H9 (cell line): ENCODE measurements around the gene DEAF1. TPM values are rescaled to one million over a fixed set of nuclear protein-coding genes. Genes with fewer than 3 reads are reported as not detected.

ENCODE experiments used
- DNase-seq: peaks from one replicate; pipeline ENCODE4 v3.0.0-alpha.2; 2017
- H2AFZ ChIP-seq: one replicate; pipeline ENCODE4 v1.6.1; 2013; ENCODE audit warnings: mild to moderate bottlenecking, low read length, control low read depth, moderate library complexity
- H2AK5ac ChIP-seq: 2 replicates; pipeline ENCODE4 v1.6.1; 2013; ENCODE audit warnings: low read length, control low read depth, mixed read lengths; ENCODE audit not compliant: insufficient read length
- H2BK120ac ChIP-seq: one replicate; pipeline ENCODE4 v1.6.1; 2013; ENCODE audit warnings: low read depth, mild to moderate bottlenecking, low read length, control low read depth, inconsistent platforms; ENCODE audit not compliant: poor library complexity, severe bottlenecking
- H2BK12ac ChIP-seq: 2 replicates; pipeline ENCODE4 v1.6.1; 2013; ENCODE audit warnings: low read length, control low read depth, mixed read lengths, low read depth; ENCODE audit not compliant: insufficient read length
- H2BK15ac ChIP-seq: 2 replicates; pipeline ENCODE4 v1.6.1; 2013; ENCODE audit warnings: low read depth, low read length, control low read depth
- H2BK20ac ChIP-seq: one replicate; pipeline ENCODE4 v1.6.1; 2013; ENCODE audit warnings: low read depth, mild to moderate bottlenecking, low read length, control low read depth, inconsistent platforms; ENCODE audit not compliant: poor library complexity, severe bottlenecking
- H2BK5ac ChIP-seq: 2 replicates; pipeline ENCODE4 v1.6.1; 2013; ENCODE audit warnings: low read length, control low read depth, mixed read lengths; ENCODE audit not compliant: insufficient read length
- H3K14ac ChIP-seq: 2 replicates; pipeline ENCODE4 v1.6.1; 2013; ENCODE audit warnings: low read length, control low read depth; ENCODE audit not compliant: insufficient read depth
- H3K18ac ChIP-seq: 2 replicates; pipeline ENCODE4 v1.6.1; 2013; ENCODE audit warnings: low read depth, mild to moderate bottlenecking, mixed read lengths, low read length, control low read depth; ENCODE audit not compliant: insufficient read length
- H3K23ac ChIP-seq: 2 replicates; pipeline ENCODE4 v1.6.1; 2013; ENCODE audit warnings: low read length, control low read depth, mixed read lengths, low read depth; ENCODE audit not compliant: insufficient read length
- H3K23me2 ChIP-seq: 2 replicates; pipeline ENCODE4 v1.6.1; 2013; ENCODE audit warnings: low read depth, mild to moderate bottlenecking, mixed read lengths, low read length, control low read depth; ENCODE audit not compliant: insufficient read length, poor library complexity, severe bottlenecking
- H3K27ac ChIP-seq: 2 replicates; pipeline ENCODE4 v1.5.1; 2013; ENCODE audit warnings: low read length, control low read depth, mixed read lengths, low read depth; ENCODE audit not compliant: insufficient read length
- H3K27me3 ChIP-seq: 2 replicates; pipeline ENCODE4 v1.6.1; 2013; ENCODE audit warnings: low read length, control low read depth, inconsistent platforms; ENCODE audit not compliant: insufficient read depth
- H3K4ac ChIP-seq: 2 replicates; pipeline ENCODE4 v1.6.1; 2013; ENCODE audit warnings: low read depth, mild to moderate bottlenecking, control low read depth, inconsistent platforms, low read length, moderate library complexity
- H3K4me1 ChIP-seq: 2 replicates; pipeline ENCODE4 v1.6.1; 2013; ENCODE audit warnings: low read length, control low read depth, inconsistent platforms; ENCODE audit not compliant: insufficient read depth
- H3K4me2 ChIP-seq: 2 replicates; pipeline ENCODE4 v1.6.1; 2013; ENCODE audit warnings: low read length, control low read depth, mixed read lengths; ENCODE audit not compliant: insufficient read length, insufficient read depth
- H3K56ac ChIP-seq: 2 replicates; pipeline ENCODE4 v1.6.1; 2013; ENCODE audit warnings: low read depth, mild to moderate bottlenecking, mixed read lengths, low read length, control low read depth; ENCODE audit not compliant: insufficient read length
- H3K79me1 ChIP-seq: 2 replicates; pipeline ENCODE4 v1.6.1; 2013; ENCODE audit warnings: low read depth, mild to moderate bottlenecking, moderate library complexity, low read length, control low read depth, inconsistent platforms; ENCODE audit not compliant: insufficient read depth, poor library complexity, severe bottlenecking
- H3K79me2 ChIP-seq: 2 replicates; pipeline ENCODE4 v1.6.1; 2013; ENCODE audit warnings: low read length, control low read depth, inconsistent platforms; ENCODE audit not compliant: insufficient read depth
- H3K9ac ChIP-seq: 2 replicates; pipeline ENCODE4 v1.6.1; 2013; ENCODE audit warnings: low read length, control low read depth, mixed read lengths; ENCODE audit not compliant: insufficient read length; ENCODE audit errors: extremely low read depth
- H3K9me3 ChIP-seq: one replicate; pipeline ENCODE4 v1.6.1; 2013; ENCODE audit warnings: low read depth, low read length, inconsistent platforms; ENCODE audit not compliant: control insufficient read depth
- H3T11ph ChIP-seq: one replicate; pipeline ENCODE4 v1.6.1; 2013; ENCODE audit warnings: mild to moderate bottlenecking, low read length, control low read depth, inconsistent platforms
- H4K20me1 ChIP-seq: one replicate; pipeline ENCODE4 v1.6.1; 2013; ENCODE audit not compliant: control insufficient read depth, insufficient read length, insufficient read depth
- H4K5ac ChIP-seq: 2 replicates; pipeline ENCODE4 v1.6.1; 2013; ENCODE audit warnings: low read depth, mild to moderate bottlenecking, mixed read lengths, low read length, control low read depth; ENCODE audit not compliant: insufficient read length
- H4K8ac ChIP-seq: replicated peaks from 2 replicates; pipeline ENCODE4 v1.6.1; 2013; ENCODE audit warnings: low read length, control low read depth, mixed read lengths, low read depth; ENCODE audit not compliant: insufficient read length
- H4K91ac ChIP-seq: 2 replicates; pipeline ENCODE4 v1.6.1; 2013; ENCODE audit warnings: low read depth, mild to moderate bottlenecking, moderate library complexity, mixed read lengths, low read length, control low read depth; ENCODE audit not compliant: insufficient read length
- H3K27ac Mint-ChIP-seq, 3 experiments: 2 replicates in 2 of 3; 3 replicates in 1 of 3; pipeline ENCODE4 v1.8.0; 2020 to 2021; ENCODE audit warnings: mixed read lengths in 3 of 3, mild to moderate bottlenecking in 1 of 3, moderate library complexity in 1 of 3
- H3K27me3 Mint-ChIP-seq: 2 replicates; pipeline ENCODE4 v1.8.0; 2021; ENCODE audit warnings: low read depth, mild to moderate bottlenecking, moderate library complexity, mixed read lengths
- H3K36me3 Mint-ChIP-seq, 3 experiments: 2 replicates in 2 of 3; 3 replicates in 1 of 3; pipeline ENCODE4 v1.8.0; 2020 to 2021; ENCODE audit warnings: low read depth in 3 of 3, mixed read lengths in 3 of 3; ENCODE audit not compliant: insufficient read depth in 1 of 3
- H3K4me1 Mint-ChIP-seq, 2 experiments: 2 replicates each; pipeline ENCODE4 v1.8.0; 2020; ENCODE audit warnings: mixed read lengths in 2 of 2
- H3K4me3 Mint-ChIP-seq, 2 experiments: 2 replicates in 1 of 2; 3 replicates in 1 of 2; pipeline ENCODE4 v1.8.0; 2020 to 2021; ENCODE audit warnings: mild to moderate bottlenecking in 2 of 2, mixed read lengths in 2 of 2, moderate library complexity in 1 of 2
- H3K9me3 Mint-ChIP-seq, 2 experiments: 2 replicates in 1 of 2; 3 replicates in 1 of 2; pipeline ENCODE4 v1.8.0; 2020; ENCODE audit warnings: mild to moderate bottlenecking in 2 of 2, mixed read lengths in 2 of 2, moderate library complexity in 1 of 2
- WGBS: extraction: QIAGEN DNeasy Blood & Tissue Kit; methylation state at CpG from one replicate; pipeline ENCODE4 v1.1.7; 2013; ENCODE audit warnings: missing lambda C conversion rate, low lambda C conversion rate, mixed read lengths; ENCODE audit not compliant: insufficient read length; ENCODE audit errors: extremely low coverage; 5-methylcytosine and 5-hydroxymethylcytosine counted together
- total RNA-seq: library from RNA; stranded (reverse); gene quantifications from 2 replicates; pipeline ENCODE4 v1.2.1, GENCODE V29; 2021
- TF ChIP-seq, protein P1 (sequence below): fragments of 200-600 bp; sonication (generic); conservative IDR thresholded peaks from 3 replicates; pipeline ENCODE4 v1.8.0; 2021; ENCODE audit warnings: antibody characterized with exemption, mild to moderate bottlenecking

DEAF1 gene
- total RNA-seq, 1 experiment from 2014 or later, result 67.3 TPM

GRCh38 chr11:701741-702461 is 6.9 kb upstream of the DEAF1 start:
- no peak overlapping the region for H2BK12ac ChIP-seq
- no peak overlapping the region for H4K91ac ChIP-seq
- no peaks in the 10 kb centered on the region for H4K20me1 ChIP-seq
- no peak overlapping the region for H3K4me2 ChIP-seq
- no peaks in the 10 kb centered on the region for H3K79me1 ChIP-seq
- no peaks in the 10 kb centered on the region for H3K27me3 ChIP-seq
- Mint-ChIP-seq H3K4me1 (peaks cover 15 to 25% of the 10 kb centered on the region in 2 experiments), H3K27me3 (no peaks in the 10 kb centered on the region), H3K36me3 (peaks cover 2 to 12% (median 12%) of the 10 kb centered on the region in 3 experiments; a peak in 5 of 7 replicates), H3K27ac (no peak overlapping the region), H3K9me3 (no peaks in the 10 kb centered on the region), H3K4me3 (no peak overlapping the region)
- H3K79me2 ChIP-seq, result no peaks in the 10 kb centered on the region
- no peak overlapping the region for H2AK5ac ChIP-seq
- H3K27ac ChIP-seq, result no peak overlapping the region
- no peaks in the 10 kb centered on the region for H3K9me3 ChIP-seq
- H3K23ac ChIP-seq, result no peak overlapping the region
- no peak overlapping the region for H3K18ac ChIP-seq
- H2BK120ac ChIP-seq, result no peak overlapping the region
- H2AFZ ChIP-seq, result no peak overlapping the region
- no peak for DNase-seq
- H3K56ac ChIP-seq, result no peak overlapping the region
- no peak overlapping the region for H4K5ac ChIP-seq
- H3K14ac ChIP-seq, result no peak overlapping the region
- H3K4me1 ChIP-seq, result peaks cover 8% of the 10 kb centered on the region; the same call in 1 of the 2 replicates
- no peak overlapping the region for H2BK5ac ChIP-seq
- no peak overlapping the region for H3T11ph ChIP-seq
- no peak overlapping the region for H3K4ac ChIP-seq
- H2BK15ac ChIP-seq, result no peak overlapping the region
- H2BK20ac ChIP-seq, result no peak overlapping the region
- H4K8ac ChIP-seq, result no peak overlapping the region
- H3K9ac ChIP-seq, result no peak overlapping the region
- H3K23me2 ChIP-seq, result peaks cover 3% of the 10 kb centered on the region
- WGBS, result no CpG with 5 or more reads among the region's 22 CpGs
- TF ChIP-seq, protein P1, sequence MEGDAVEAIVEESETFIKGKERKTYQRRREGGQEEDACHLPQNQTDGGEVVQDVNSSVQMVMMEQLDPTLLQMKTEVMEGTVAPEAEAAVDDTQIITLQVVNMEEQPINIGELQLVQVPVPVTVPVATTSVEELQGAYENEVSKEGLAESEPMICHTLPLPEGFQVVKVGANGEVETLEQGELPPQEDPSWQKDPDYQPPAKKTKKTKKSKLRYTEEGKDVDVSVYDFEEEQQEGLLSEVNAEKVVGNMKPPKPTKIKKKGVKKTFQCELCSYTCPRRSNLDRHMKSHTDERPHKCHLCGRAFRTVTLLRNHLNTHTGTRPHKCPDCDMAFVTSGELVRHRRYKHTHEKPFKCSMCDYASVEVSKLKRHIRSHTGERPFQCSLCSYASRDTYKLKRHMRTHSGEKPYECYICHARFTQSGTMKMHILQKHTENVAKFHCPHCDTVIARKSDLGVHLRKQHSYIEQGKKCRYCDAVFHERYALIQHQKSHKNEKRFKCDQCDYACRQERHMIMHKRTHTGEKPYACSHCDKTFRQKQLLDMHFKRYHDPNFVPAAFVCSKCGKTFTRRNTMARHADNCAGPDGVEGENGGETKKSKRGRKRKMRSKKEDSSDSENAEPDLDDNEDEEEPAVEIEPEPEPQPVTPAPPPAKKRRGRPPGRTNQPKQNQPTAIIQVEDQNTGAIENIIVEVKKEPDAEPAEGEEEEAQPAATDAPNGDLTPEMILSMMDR, result no peak
